CD4-positive, alpha-beta T cell treated with Interleukin-10 for 1 hour (primary cell): Measurements from ENCODE around the gene PLPPR3.
A peak's percentile ranks its signal among the peaks of the same experiment; 100 is the strongest.

ENCODE experiments used
- DNase-seq: peaks from one replicate; pipeline ENCODE4 v3.0.0-alpha.2; 2020

PLPPR3 gene, protein sequence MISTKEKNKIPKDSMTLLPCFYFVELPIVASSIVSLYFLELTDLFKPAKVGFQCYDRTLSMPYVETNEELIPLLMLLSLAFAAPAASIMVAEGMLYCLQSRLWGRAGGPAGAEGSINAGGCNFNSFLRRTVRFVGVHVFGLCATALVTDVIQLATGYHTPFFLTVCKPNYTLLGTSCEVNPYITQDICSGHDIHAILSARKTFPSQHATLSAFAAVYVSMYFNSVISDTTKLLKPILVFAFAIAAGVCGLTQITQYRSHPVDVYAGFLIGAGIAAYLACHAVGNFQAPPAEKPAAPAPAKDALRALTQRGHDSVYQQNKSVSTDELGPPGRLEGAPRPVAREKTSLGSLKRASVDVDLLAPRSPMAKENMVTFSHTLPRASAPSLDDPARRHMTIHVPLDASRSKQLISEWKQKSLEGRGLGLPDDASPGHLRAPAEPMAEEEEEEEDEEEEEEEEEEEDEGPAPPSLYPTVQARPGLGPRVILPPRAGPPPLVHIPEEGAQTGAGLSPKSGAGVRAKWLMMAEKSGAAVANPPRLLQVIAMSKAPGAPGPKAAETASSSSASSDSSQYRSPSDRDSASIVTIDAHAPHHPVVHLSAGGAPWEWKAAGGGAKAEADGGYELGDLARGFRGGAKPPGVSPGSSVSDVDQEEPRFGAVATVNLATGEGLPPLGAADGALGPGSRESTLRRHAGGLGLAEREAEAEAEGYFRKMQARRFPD

DNA sequence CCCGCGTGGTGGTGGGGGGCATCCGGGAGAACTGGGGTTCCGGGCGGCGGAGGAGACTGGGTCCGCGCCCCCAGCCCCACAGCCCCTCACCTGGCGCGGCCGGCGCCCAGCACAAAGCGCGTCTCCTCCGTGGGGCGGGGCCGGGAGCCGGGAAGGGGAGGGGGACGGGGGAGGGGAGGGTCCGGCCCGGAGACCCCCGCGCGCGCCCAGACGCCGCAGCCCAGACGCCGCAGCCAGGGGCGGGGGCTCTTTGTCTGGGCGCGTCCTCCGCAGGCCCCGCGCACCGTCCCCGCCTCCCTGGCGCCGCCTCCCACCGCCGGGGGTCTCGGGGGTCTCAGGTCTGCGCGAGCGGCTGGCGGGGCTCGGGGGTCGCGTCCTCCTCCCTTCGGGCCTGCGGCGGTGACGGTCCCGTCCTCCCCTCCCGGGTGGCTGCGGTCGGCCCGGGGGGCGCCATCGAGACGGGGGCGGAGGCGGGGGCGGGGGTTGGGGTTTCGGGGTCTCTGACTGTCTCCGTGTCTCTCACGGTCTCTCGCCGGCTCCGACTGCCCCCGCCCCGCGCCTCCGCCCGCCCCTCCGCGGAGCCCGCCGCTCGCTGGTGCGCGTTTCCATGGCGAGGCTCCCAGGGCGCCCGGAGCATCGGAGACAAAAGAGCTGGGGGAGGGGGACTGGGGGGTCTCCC, at the start of gene PLPPR3:
TSS of gene PLPPR3 (minus strand) at position 131 of the 679 bp plus-strand sequence. CDS start 396 bp downstream, outside the sequence.
- no peak for DNase-seq

DNA sequence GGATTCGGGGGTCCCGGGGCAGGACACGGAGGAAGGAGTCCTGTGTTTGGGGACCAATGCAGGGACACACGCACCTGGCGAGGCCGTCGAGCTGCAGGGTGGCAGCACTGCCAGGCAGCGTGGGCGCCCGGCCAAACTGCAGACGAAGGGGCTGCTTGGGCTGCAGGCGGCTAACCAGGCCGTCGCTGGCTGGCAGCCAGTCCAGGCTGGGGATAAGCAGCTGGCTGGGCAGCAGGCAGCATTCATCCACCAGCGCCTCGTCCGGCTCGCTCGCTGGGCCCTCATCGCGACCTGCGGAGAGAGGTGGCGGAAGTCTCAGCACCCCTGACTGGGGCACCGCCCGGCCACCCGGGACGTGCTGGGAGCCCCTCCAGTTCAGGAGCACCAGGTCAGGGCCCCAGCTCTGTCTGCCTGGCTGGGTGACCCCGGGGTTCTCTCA, 49.2 kb upstream of the PLPPR3 start:
- no peak for DNase-seq

DNA sequence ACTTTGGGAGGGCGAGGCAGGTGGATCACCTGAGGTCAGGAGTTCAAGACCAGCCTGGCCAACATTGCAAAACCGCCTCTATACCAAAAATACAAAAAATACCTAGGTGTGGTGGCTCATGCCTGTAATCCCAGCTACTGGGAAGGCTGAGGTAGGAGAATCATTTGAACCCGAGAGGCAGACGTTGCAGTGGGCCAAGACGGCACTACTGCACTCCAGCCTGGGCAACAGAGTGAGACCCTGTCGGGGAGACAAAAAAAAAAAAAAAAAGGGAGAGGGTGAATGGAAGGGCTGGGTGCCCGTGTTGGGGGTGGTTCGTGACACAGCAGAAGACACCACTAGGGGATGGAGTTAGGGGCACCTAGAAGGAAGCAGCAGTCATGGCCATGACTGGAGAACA, 48.6 kb upstream of the PLPPR3 start:
- no peak for DNase-seq

DNA sequence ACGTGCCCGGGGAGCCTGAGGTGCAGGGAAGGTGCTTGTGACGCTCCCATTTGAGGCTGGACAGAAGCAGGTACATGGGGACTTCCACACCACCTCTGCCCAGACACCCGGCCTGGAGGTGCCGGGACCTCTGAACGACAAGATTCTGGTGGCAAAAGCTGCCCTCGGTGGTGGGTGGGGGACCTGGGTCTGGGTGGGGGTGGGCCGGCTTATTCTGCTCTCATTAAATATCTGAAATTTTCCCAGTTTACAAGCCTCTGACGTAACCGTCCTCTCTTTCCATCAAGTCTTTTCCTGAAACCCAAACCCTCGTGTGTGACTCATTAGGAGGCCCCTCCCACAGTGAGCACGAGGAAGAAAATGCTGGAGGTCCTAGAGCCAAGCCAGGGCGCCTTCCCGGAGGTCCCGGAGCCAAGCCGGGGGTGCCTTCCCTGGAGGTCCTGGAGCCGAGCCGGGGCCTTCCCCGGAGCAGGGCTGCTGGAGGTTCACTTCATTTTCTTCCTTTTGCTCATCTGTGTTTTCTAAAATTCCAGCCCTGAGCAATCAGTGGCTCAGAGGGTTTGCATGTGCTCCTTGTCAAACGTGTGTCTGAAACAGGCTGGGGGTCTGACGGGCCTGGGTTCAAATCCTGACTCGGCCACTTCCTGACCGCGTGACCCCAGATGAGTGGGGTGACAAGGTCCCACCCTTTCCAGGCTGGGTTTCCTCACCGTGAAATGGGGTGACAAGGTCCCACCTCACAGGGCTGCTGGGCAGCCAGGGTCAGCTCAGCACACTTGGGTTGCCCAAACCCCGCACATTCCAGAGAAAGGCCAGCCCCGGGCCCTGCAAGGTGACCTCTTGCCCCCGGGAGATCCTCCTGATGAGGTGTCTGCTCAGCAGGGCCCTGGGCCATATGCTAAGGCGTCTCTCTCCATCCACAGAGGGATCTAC, 47.8 kb upstream of the PLPPR3 start:
- DNase-seq: no peak

DNA sequence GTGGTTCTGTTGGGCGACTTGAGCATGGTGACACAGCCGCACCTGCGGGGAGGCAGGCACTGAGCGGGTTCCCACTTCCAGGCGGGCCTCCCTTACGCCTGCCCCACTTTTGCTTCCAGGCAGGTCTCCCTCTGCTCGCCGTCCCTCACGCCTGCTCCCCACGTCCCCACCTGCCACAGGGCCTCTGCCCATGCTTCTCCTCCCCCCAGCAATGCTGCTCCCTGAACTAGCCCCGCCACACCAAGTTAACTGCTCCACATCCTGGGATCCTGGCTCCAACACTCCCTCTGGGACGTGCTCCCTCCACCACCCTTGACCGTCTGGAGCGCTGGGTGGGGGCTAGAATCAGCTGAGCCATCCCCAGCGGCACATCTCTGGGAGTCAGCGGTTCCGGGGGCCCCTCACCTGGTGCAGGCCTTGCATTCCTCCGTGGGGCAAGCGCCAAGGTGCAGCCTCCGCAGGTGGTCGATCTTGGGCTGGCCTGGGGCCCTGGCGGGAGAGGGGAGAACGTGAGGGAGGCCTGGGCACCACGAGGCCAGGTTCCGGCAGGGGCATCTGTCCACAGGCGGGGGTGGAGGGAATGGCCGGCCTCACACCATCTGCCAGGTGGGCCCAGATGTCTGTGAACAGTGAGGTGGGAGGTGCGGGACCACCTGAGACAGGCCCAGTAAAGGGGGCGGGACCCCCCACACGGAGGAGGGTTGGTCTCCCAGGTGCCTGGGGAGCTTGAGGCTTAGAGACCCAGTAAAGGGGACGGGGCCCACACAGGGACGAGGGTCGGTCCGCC, 46.9 kb upstream of the PLPPR3 start:
- DNase-seq: no peak

DNA sequence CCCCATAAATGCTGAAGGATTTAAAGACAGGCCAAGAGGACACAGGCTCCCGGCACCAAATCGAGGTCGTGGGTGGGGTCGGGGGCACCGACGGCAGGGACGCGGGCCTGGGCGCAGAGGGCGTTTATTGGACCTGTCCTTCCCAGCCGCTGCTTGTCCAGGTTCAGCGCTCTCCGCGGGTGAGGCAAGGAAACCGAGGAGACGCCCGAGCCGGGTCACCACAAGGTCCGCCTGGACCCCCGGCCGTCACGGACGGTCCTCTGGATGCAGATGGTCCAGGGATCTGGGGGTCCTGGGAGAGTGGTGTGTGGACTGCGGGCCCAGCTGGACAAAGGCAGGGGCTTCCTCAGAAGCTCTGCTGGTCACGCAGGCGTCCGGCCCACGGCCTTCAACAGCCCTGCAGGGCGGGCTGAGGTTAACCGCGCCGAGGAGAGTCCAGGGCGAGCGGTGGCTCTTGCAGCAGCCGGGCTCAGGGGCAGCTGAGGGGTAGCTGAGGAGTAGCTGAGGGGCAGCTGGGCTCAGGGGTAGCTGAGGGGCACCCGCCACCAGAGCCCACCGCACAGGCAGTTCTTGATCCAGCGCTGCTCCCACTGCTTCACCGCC, 46.2 kb upstream of the PLPPR3 start:
- no peak for DNase-seq

DNA sequence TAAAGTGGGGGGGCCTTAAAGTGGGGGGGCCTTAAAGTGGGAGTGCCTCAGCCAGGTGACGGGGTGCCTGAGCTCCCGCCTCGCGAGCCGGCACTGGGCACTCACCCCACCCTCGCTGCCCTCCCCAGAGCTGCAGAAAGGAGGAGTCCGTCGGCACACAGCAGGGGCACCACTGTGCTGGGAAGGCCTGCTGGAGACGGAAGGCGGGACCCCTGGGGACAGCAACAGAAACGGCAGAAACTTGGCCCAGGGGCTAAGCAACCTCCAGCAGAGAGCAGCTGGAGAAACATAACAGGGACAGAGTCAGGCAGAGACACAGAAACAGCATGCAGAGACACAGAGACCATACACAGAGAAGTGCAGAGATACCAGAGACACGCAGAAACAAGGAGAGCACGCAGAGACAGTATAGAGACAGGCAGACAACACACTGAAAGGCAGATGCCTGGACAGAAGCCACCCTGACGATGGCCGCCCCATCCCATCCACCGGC, 45.6 kb upstream of the PLPPR3 start:
- DNase-seq: no peak

DNA sequence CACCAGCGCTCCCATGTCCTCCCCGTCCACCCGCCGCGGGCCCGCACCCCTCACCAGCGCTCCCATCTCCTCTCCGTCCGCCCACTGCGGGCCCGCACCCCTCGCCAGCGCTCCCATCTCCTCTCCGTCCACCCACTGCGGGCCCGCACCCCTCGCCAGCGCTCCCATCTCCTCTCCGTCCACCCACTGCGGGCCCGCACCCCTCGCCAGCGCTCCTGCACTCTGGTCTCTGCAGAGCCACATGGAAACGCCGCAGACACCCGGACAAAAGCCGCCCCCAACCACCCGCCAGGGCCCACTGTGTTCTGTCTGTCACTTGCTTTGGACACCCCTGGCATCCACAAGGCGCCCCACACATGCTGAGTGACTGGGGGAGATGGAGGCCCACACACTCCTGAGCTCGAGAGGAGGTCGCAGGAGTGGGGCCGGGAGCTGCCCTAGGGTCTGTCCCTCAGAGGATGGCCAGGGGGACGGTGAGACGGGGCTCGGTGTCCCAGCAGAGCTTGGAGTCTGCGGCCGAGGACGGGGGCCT, 45.1 kb upstream of the PLPPR3 start:
- no peak for DNase-seq

DNA sequence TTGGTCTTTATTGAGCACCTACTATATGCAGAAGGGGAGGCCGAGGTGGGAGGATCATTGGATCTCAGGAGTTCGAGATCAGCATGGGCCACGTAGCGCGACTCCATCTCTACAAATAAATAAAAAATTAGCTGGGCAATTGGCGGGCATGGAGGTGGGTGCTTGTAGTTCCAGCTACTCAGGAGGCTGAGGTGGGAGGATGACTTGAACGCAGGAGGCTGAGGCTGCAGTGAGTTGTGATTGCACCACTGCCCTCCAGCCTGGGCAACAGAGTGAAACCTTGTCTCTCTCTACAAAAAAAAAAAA, 41.5 kb upstream of the PLPPR3 start:
- no peak for DNase-seq

DNA sequence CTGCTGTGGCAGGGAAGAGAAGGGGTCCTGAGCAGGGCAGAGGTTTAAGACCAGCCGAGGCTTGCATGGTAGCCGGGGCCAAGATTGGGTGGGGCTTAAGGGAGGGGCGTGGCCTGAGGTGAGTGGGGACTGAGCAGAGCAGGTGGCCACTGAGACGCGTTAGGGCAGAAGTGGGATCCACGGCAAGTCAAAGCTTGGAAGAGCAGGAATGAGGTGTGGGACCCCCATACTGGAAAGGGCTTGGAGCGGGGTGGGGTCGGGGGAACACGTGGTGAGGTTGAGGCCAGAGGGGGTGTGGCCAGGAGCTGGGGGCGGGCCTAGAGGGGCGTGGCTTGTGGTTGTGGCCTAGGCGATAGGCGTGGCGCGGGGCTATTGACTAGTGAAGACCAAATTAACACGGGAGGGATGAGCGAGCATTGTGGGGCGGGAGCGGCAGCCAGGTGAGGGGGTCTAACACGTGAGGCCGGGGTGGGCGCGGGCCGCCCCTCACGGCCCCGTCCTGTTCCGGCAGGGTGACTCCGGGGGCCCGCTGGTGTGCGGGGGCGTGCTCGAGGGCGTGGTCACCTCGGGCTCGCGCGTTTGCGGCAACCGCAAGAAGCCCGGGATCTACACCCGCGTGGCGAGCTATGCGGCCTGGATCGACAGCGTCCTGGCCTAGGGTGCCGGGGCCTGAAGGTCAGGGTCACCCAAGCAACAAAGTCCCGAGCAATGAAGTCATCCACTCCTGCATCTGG, 41.0 kb upstream of the PLPPR3 start:
- peak; percentile 85 for DNase-seq

DNA sequence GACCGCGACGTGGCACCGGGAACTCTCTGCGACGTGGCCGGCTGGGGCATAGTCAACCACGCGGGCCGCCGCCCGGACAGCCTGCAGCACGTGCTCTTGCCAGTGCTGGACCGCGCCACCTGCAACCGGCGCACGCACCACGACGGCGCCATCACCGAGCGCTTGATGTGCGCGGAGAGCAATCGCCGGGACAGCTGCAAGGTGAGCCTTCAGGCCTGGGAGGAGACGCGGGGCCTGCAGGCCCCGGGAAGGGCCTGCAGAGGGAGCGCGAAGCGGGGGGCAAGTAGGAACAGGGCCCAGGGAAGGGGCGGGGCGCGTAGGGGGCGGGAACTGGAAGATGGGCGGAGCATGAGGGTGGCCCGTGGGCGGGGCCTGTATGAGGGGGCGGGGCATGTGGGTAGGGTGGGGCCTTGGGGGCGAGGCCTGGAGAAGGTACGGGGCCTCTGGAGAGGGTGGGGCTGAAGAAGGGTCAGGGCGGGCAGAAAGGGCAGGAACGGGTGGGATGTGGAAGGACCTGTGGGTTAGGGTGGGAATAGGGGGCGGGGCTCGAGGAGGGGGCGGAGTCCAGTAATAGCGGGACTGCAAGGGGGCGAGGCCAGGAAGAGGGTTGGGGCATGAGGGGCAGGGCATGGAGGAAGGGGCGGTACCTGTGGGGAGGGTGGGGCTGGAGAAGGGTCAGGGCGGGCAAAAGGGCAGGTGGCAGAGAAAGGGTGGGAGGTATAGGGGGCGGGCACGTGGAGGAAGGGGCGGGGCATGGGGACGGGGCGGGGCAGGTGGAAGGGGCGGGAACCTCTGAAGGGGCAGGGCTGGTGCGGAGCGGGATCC, 40.2 kb upstream of the PLPPR3 start:
- DNase-seq: peak; percentile 69

DNA sequence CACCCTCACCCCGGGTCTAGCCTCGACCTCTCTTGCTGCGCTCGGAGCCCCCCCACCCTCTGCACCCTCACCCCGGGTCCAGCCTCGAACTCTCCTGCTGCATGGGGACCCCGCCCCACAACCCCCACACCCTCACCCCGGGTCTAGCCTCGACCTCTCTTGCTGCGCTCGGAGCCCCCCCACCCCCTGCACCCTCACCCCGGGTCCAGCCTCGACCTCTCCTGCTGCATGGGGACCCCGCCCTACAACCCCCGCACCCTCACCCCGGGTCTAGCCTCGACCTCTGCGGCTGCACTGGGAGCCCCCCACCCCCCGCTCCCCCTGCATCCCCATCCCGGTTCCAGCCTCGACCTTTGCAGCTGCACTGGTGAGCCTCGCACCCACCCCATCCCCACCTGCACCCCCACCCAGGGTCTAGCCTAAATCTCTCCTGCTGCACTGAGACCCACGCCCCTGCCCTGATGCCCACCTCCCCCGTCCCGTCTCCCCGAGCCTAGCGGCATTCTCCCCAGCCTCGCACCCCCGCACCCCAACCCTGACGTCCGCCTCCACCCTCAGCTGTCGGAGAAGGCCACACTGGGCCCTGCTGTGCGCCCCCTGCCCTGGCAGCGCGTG, 39.5 kb upstream of the PLPPR3 start:
- no peak for DNase-seq

DNA sequence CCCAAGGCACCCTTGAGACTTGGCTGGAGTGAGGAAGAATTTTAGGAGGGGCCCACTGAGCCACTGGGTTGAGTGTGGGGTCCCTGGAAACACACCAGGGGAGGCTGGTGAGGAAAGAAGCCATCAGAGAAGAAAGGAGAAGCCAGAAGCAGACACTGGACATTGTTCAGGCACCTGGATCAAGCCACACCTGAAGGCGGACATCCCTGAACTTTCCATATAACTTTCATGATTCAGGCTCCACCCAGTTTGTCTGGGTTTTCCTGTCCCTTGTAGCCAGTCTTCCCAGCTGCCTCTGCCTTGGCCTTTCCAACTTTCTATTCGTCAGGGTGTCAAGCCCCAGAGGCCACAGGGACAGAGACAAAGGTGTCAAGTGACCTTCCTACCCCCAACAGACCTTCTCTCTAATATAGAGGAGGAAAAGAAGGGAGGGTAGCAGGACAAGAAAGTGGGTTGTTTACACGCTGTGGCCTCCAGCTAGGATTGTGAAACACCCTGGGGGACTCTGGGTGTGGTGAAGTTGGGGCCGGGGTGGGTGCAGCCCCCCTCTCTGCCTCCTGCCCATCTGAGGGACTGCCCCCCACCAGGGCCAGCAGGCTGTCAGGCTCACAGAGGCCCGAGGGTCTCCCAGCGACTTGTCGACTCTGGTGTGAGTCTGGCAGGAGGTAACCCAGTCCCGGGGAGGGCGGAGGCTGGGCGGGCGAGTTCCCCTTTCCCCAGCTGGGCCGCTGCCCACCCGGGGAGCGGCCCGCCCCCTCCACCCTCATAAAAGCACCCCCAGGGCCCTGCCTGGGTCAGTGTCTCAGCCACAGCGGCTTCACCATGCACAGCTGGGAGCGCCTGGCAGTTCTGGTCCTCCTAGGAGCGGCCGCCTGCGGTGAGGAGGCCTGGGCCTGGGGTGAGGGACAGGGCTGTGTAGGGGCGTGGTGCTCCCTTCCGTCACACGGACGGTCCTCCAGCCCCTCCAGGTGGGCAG, 37.4 kb upstream of the PLPPR3 start, which contains the start of gene CFD:
TSS of gene CFD (plus strand) at position 797 of the 976 bp plus-strand sequence. CDS start at position 823, 26 bp downstream.
- DNase-seq: no peak

DNA sequence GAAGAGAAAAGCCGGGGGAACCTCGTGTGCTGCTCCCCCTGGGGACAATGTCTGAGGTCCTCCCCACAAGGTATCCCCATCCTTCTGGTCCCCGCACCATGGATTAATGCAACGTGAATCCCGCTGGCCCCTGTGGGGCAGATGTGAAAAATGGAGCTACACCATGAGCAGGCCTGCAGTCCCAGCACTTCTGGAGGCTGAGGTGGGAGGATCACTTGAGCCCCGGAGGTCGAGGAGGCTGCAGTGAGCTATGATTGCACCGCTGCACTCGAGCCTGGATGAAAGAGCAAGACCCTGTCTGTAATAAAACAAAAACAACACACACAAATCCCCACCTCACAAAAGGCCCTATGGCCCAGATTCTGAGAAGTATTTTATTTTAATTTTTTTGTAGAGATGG, 36.5 kb upstream of the PLPPR3 start:
- DNase-seq: no peak

DNA sequence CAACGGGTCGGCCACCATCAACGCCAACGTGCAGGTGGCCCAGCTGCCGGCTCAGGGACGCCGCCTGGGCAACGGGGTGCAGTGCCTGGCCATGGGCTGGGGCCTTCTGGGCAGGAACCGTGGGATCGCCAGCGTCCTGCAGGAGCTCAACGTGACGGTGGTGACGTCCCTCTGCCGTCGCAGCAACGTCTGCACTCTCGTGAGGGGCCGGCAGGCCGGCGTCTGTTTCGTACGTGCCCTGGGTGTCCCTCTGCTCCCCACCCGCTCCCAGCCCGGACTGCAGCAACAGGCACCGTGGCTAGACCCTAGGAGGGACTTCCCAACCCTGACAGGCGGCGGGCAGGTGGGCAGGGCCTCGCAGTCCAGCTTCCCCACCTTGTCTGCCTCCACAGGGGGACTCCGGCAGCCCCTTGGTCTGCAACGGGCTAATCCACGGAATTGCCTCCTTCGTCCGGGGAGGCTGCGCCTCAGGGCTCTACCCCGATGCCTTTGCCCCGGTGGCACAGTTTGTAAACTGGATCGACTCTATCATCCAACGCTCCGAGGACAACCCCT, 33.9 kb upstream of the PLPPR3 start:
- no peak for DNase-seq

DNA sequence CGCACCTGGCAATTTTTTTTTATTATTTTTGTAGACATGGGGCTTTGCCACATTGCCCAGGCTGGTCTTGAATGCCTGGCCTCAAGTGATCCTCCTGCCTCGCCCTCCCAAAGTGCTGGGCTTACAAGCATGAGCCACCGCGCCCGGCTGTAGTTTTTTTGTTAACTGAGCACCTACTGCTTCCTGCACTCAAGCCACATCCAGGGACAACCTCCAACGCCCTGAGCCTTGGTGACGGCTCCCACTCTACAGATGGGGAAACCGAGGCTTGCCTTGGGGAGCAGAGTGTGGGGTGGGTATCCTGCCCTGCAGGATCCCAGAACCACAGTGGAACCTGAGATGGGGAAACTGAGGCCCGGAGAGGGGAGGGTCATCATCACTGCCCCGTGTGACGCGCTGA, 33.4 kb upstream of the PLPPR3 start:
- no peak for DNase-seq

DNA sequence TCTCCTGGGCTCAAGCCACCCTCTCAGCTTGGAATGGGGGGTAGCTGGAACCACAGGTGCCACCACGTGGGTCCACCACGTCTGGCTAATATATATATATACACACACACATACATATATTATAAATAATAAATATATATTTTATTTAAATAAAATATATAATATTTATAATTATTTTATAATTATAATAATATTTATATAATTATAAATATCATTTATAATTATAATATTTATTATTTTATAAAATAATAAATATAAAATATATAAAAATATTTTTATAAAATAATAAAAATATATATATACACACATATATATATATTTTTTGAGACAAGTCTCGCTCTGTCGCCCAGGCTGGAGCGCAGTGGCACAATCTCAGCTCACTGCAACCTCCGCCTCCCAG, 32.8 kb upstream of the PLPPR3 start:
- DNase-seq: no peak
